GM18511 (cell line): ENCODE measurements around the gene TCEAL9.
A peak's percentile ranks its signal among the peaks of the same experiment; 100 is the strongest.
"Not testable (repeated sequence)": the region's sequence is repeated elsewhere in the genome, so short reads cannot be mapped to it uniquely, and the experiment has no call there.

Source experiments
- ATAC-seq: cut with Tn5 transposase; IDR thresholded peaks from one replicate; pipeline ENCODE4 v1.9.1; 2021; ENCODE audit warnings: mild to moderate bottlenecking, moderate library complexity; ENCODE audit not compliant: unreplicated experiment

The TCEAL9 gene, protein sequence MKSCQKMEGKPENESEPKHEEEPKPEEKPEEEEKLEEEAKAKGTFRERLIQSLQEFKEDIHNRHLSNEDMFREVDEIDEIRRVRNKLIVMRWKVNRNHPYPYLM

DNA sequence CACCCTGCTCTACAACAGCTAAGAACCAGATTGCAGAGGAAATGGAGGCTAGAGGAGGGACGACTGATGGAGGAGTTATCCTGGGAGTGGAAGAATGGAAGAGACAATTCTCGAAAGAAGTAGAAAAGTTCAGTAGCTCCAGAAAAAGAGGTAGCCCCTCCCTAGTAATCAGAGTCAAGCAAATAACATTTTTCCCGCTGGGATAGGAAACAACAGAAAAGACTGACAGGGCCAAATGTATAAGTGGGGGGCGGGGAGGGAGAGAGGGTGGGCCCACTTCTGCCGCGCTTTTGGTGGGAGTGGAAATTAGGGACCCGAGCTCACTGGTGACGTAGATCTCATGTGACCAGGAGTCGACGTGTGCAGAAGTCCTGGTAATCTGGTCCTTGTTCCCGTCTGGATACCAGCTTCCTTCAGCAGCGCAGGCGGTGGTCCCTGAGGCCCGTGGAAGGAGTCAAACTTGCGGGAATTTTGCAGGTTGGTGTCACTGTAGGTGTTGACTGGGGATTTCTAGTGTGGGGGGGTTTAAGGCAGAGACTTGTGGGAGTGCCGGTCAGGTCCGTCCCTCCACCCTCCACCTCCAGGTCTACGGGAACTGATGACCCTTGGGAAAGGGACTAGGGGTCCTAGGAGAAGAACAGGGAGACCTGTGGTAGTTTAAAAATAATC, at the start of gene TCEAL9:
Gene TCEAL9, plus strand, starts transcription at position 377 of the 669 bp plus-strand sequence. CDS start 1,179 bp downstream, outside the sequence.
- ATAC-seq, result no peak

DNA sequence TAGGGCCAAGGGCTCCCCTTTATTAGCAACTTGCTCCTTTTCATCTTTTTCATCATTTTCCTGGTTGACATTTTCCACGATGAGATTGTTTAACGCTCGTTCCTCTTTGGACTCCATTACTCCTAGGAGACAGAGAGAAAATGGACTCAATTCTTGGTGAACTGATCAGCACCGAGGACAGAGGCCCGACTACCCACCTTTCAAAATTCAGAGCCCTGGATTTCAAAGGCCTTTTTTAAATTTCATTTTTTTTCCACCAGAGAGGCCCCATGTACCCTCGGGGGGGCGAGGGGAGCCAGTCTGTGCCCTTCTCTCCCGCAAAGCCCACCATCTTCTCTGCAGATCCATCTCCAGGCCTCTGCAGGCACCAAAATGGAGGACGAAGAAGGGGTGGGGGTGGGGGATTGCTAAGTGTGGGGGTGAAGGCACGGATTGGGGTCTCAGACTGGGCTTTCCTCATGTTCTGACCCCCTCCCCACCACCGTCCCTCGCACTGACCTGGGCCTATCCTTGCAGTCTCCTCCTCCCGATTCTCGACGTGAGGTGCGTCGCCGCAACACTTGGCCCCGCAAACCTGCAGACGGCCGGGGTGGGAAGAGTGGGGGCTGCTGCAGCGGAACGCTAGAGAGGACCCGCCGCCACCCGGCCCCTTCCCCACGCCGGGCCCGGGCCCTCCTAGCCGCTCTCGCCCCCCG, 46.3 kb upstream of the TCEAL9 start:
- ATAC-seq, result no peak

DNA sequence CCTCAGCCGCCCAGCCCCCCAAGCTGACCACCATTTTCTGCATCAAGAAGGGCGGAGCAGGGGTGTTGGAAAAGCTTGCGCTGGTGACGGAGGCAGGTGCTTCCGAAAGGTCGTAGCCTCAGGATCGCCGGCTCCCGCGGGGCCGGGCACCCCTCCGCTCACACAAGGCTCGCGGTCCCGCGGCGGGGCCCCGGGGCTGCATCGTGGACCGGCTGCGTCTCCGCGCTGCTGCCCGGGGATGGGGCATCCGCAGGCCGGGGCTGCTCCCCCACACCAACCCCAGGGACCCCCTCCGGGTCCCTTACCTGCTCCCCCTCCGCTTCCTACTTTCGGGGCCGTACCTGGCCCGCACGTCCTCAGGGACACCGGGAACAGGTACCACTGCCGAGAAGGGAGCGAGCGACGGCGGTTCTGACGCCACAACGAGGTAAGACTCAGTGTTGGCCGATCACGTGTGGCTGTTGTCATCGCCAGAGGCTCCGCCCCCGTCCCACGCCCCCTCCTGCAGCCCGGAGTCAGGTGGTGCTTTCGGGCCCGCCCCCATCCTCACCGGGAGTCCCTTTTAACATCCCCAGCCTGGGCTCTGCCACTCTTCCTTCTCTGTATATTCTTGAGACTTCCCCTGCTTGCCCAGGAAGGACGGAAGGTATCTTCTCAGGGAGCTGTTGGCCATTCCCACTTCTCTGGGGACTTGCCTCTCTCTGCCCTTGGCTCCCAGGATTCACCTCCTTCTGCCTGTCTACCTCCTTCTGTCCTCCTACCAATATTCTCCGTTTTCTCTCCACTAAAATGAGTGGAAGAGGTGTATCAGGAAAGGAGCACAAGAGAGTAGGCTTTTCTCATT, 45.5 kb upstream of the TCEAL9 start, which contains the start of gene BEX2:
Gene BEX2, minus strand, starts transcription at position 436 of the 844 bp plus-strand sequence. CDS start 1,014 bp downstream, outside the sequence.
- ATAC-seq, result peak; percentile 99

DNA sequence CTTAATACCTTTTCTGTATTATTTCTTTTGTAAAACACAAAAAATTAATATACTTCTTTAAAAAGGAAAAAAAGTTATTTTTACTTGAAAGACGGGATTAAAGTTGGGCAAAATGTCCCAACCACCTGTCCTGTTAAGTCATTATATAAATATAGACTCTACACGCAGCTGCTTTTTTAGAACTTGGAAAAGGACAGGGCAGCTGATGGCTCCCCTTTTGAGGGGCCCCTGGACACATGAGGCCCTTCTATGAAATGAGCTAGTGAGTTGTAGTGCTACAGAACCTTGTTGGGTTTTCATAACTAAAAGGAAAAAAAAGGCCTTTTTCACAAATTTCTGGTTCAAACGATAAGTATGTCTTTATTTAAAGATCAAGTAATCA, 44.9 kb upstream of the TCEAL9 start:
- no peak for ATAC-seq

DNA sequence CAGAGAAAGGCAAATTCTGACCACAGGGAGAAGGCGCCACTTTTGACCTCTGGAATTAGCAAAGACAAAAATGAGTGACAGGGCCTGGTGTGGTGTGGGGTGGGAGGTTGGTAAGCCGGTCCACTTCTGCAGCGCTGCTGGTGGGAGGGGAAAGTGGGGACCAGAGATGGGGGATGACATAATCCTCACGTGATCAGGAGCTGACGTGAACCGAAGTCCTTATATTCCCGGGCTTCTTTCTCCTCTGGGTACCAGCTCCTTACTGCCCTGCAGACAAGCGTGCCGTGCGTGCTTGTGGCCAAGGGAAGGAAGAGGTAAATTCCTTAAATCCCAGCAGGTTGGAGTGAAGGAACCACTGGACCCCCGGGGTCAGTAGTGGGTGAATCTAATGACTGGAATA, 26.3 kb upstream of the TCEAL9 start, which contains the start of gene TCEAL7:
Gene TCEAL7, plus strand, starts transcription at position 249 of the 400 bp plus-strand sequence. CDS start 1,165 bp downstream, outside the sequence.
- ATAC-seq, result no peak

DNA sequence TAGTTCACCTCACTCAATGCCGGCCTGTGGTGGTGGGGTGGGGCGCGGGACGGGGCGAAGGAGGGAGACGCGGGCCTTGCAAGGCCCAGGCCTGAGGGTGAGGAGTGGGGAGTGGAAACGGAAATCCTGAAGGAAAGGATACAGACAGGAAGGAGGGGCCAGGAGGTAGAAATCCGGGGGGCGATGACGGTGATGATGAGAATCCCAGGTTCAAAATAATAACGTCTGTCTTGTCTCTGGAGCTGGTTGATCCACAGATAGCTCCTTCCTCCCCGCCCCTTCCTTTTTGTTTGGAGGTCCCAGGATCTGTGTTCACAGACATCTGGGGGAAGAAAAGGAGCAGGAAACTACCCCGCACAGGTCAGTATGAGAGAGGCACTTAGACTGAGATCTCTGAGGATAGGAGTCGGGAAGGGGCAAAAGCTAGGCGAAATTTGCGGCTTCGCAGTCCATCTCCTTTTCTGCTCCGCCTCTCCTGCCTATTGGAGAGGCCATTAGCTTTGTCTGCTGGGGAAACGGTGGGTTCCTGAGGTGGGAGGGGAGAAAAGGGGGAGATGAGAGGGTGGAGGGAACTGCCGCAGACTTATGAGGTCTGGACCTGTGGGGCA, 25.5 kb upstream of the TCEAL9 start:
- no peak for ATAC-seq

DNA sequence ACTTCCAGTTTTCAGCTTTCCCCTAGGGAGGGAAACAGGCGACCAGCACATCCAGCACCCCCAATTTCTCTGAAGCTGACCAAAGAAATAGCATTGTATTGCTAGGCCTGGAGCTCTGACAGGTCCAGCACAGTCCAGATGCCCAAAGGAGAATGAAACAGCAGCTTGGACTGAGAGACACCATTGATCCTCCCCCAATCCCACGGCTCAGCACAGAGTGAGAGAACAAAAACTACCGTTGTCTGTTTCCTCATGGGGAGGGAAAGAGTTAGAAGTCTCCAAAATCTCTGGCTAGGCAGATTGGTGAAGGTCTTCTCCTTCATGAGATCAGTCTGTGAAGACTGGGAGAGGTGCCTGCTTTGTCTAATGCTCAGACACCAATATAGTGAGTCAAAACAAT, 17.6 kb upstream of the TCEAL9 start:
- no peak for ATAC-seq

DNA sequence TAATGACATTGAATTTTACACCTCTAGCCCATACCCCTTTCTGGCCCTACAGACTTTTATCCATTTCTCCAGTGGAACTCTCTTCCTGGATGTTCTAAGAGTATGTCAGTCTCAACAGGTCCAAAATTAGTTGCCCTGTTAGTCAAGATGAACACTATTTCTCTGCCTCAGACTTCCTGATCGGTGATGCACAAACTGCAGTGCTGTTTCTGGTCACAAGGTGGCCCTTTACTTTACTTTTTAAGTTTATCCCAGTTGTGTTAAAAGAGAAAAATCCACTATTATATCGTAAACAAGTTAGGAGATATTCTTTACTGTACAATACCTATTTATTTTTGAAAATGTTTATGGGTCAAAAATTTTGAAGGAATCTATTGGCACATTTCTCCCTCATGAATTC, 13.2 kb upstream of the TCEAL9 start:
- peak; percentile 68 for ATAC-seq

DNA sequence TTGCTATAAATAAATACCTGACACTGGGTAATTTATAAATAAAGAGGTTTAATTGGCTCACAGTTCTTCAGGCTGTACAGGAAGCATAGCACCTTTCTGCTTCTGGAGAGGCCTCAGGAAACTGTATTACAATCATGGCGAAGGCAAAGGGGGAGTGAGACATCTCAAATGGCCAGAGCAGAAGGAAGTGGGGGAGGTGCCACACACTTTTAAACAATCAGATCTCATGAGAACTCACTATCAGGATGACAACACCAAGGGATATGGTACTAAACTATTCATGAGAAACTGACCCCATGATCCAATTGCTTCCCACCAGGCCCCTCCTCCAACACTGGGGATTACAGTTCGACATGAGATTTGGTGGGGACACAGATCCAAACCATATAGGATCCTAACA, 11.7 kb upstream of the TCEAL9 start:
- no peak for ATAC-seq

DNA sequence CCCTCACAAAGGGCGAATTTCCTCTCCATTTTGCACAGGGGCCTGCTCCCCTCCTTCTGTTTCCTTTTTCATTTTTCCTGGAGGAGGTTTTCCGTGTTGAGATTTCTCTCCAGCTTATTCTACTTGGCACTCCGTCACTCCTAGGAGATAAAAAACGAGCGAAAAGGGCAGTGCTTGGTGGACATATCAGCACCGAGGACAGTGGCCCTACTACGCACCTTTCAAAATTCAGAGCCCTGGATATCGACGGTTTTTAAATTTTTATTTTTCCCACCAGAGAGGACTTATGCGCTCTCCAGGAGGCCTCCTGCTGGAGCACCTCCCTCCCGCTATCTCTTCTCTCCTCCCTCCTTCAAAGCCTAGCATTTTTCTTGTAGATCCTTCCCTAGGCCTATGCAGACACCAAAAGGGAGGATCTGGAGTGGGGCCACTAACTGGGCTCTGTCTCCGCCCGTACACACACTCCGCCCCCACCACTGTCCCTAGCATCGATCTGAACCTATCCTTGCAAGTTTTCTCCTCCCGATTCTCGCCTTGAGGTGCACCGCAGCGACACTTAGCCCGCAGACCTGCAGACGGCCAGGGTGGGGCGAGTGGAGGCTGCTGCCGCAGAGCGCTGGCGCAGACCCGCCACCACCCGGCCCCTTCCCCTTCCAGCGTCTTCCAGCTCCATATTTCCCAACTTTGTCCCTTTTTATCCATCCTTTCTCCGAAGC, 8.5 kb upstream of the TCEAL9 start:
- ATAC-seq, result no peak

DNA sequence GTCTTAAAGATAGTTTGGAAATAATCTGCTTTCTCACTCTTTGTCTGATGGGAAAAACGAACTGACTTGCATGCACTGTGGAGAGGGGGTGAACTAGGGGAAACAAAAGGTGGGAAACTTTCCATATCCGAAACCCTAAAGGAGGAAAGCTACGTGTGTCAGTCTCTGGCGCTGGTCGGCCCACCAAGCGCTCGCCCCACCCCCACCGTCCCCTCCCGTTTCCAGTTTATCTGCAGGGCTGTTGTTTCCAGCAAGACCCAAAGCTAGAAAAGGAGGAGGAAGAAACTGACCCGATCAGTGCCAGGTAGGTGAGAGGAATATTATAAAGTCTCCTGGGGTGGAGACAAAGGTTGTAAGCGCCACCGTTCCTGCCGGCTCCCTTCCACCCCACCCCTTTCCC, 552 bp downstream of the TCEAL9 start:
- no peak for ATAC-seq

DNA sequence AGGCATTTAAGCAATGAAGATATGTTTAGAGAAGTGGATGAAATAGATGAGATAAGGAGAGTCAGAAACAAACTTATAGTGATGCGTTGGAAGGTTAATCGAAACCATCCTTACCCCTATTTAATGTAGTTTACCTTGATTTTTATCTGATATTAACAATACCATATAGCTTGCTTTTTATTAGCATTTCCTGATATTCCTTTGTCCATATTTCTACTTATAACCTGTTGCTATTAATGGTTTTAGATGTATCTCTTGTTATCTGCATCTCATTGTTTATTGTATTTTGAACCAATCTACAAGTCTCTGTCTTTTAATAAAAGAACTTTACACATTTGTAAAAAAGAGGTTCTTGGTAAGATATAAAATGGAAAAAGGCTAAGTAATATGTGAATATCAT, 1.6 kb downstream of the TCEAL9 start:
- ATAC-seq, result no peak

DNA sequence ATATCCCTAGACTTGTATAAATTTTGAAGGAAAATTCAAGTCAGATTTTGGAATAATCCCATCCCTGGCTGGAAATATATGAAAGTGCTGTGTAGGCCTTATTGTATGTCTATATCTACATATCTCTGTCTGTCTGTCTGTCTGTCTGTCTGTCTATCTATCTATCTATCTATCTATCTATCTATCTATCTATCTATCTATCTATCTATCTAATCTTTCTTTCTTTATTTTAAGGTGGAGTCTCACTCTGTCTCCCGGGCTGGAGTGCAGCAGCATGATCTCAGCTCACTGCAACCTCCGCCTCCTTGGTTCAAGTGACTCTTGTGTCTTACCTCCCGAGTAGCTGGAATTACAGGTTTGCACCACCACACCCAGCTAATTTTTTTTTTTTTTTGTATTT, 3.3 kb downstream of the TCEAL9 start:
- not testable (repeated sequence) for ATAC-seq

DNA sequence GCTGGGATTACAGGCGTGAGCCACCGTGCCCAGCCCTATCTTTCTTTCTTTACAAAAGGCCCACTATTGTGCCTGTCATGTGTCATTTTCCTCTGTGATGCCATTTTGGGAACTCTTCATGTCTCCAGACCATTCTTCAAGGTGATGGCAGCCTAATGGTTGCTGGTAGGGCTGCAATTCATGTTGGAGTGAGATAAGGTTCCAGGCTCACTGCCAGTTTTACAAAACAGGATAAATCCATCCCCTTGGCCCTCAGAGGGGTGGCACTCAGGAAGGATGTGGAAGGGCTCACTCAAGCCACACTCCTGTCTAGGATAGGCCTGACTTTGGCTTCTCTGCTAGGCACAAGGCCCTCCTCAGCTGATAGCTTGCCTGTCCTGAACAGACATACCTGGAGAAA, 3.8 kb downstream of the TCEAL9 start:
- ATAC-seq, result no peak

DNA sequence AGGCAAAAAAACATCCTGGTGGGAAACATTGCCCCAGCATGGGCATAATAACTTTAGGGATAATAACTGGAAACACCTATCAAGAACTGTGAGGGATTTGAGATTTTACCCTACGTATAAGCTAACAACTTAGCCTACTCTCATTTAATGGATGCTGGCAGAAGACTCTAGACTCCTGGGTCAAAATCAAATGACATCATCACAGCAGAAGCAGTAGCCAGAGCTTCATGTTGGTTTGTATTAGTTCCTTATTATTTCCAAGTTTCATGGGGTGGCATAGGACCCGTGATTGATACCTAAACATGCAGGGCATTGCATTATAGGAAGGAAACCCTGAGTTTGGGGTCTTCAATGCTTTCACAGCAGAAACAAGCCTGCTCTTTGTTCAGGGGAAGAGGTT, 4.6 kb downstream of the TCEAL9 start:
- no peak for ATAC-seq

DNA sequence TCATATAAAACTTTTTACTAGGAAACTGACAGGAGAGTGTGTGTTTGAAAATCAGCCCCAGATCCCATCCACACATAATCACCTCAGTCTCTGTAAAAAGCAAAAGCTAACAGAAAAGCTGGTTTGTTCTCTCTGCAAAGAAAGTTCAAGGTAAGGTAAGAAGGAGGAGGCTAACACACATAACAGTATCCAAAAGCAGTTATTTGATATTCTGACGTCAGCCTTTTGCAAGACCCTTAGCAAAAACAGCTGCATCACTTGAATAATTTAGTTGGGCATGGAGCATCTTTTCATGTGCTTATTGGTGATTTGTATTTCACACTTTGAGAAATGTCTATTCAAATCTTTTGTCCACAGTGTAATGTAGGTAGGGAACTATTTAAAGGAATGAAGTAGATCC, 5.5 kb downstream of the TCEAL9 start:
- no peak for ATAC-seq

DNA sequence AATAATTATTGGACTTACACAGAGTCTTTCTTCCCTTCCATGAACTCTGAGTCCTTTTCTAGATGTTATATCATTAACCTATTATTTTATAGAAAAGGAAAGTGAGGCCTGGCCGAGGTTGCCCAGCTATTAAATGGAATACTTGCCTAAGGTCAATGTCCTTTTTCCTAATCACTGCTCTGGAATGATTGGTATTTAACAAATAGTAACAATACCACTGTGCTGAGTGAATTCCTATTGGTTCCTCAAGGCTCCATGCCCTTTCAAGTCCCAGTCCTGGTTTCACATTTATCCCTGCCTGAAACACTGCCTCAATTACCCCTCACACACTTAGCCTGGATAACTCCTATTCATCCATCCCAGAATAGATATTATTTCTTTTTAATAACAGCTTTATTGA, 6.2 kb downstream of the TCEAL9 start:
- ATAC-seq, result no peak

DNA sequence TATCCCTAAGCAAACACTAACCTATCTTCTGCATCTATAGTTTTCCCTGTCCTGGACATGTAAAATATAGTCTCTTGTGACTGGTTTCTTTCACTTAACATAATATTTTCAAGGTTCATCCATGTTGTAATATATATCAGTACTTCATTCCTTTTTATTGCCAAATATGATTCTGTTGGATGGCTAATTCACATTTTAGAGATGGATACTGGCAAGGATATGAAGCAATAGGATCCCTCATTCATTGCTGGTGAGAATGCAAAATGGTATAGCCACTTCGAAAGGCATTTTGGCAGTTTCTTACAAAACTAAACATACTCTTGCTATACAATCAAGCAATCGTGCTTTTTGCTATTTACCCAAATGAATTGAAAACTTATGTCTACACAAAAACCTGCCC, 6.7 kb downstream of the TCEAL9 start:
- ATAC-seq, result no peak

DNA sequence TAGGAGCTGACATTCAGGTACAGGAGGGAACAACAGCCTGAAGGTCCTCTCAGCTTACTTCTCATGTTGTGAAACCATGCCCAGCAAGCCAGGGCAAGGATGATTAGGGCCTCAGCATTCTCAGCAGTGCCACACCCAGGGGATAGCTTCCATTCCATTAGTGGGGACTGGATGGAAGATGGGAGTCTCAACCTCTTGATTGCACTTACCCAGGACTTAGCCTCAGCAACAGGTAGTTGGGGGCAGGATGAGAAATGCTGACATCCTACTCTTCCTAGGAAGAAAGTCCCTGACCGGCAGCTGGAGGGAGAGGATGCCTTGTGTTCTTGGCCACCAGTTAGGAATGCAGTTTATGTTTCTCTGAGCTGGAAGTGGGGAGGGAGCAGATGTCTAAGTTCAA, 11.2 kb downstream of the TCEAL9 start:
- no peak for ATAC-seq

DNA sequence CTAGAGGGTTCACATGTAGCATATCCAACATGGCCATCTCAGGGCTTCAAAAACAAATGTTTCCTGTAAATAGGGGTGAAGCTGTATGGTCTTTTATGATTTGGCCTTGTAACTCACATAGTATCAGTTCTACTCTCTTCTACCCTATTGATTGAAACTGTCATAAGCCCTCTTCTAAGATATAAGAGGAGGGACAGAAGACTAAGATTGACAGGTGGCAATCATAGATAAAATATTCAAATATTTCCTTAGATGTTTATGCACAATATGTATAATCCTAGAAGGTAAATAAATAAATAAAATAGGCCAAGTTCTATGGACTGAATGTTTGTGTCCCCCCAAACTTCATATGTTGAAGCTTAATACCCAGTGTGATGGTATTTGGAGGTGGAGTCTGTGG, 13.2 kb downstream of the TCEAL9 start:
- no peak for ATAC-seq
